Choroid plexus epithelial cell (primary cell): ENCODE measurements around the gene RALGPS1.

Experiments used
- DNase-seq: peaks from one replicate; pipeline ENCODE4 v3.0.0-alpha.2; 2010; ENCODE audit warnings: low read depth
- H3K4me3 ChIP-seq: 2 replicates; pipeline ENCODE4 v1.5.1; 2011; ENCODE audit warnings: low read depth, mild to moderate bottlenecking, control low read depth, low read length, moderate library complexity
- CTCF ChIP-seq: conservative IDR thresholded peaks from 2 replicates; pipeline ENCODE4 v1.5.1; 2011; ENCODE audit warnings: low read depth, mild to moderate bottlenecking, control low read depth, inconsistent platforms, low read length, moderate library complexity

Gene RALGPS1

GRCh38 chr9:127116088-127116726, 201.6 kb downstream of the RALGPS1 start:
- no peak overlapping the region for H3K4me3 ChIP-seq
- no peak for DNase-seq
- no peak for TF ChIP-seq CTCF

GRCh38 chr9:127116957-127117356, 202.4 kb downstream of the RALGPS1 start:
- DNase-seq = no peak
- TF ChIP-seq CTCF = no peak

DNA sequence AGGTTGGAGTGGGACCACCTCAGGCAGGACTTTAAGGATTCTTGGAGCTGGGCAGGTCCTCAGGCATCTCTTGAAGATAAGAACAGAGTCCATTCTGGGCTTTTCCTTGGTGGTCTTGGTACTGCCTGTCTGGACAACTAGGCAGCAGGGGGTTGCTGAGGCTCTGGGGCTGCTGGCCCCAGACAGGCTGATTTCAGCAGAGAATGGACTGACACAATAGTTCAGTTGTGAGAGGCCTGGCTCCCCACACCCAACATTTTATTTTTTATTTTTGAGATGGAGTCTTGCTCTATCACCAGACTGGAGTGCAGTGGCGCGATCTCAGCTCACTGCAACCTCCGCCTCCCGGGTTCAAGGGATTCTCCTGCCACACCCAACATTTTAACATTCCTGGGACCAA, 203.2 kb downstream of the RALGPS1 start:
- no peak overlapping the region for H3K4me3 ChIP-seq
- no peak for DNase-seq
- TF ChIP-seq CTCF = no peak

More at GRCh38 chr9:127116957-127117356, 202.4 kb downstream of the RALGPS1 start:
- H3K4me3 ChIP-seq = no peak overlapping the region

- DNase-seq = no peak
- no peak overlapping the region for H3K4me3 ChIP-seq
- TF ChIP-seq CTCF = no peak
Measured at GRCh38 chr9:127118597-127119319, 204.2 kb downstream of the RALGPS1 start.

DNA sequence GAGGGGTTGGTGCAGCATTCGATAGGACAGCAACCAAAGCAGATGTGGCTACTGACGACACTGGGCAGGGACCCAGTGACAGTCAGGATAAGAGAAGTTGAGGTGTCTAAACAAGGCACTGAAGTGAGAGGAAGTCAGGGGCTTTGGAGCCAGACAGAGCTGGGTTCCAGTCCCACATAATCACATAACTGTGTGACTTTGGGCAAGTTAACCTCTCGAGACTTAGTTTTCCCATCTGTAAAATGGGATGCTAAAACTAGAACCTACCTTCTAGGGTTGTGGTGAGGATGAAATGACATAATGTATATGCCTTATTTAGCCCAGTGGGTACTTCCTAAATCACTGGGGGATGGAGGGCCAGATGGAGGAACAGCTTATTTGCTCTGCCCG, 204.7 kb downstream of the RALGPS1 start:
- no peak for TF ChIP-seq CTCF
- DNase-seq = no peak
- no peak overlapping the region for H3K4me3 ChIP-seq

GRCh38 chr9:127121628-127122175, 207.1 kb downstream of the RALGPS1 start:
- no peak for DNase-seq
- TF ChIP-seq CTCF = peak; percentile 17
- peak overlapping the region; percentile 58 for H3K4me3 ChIP-seq
